Aorta (tissue), 5 donors: Measurements from ENCODE around the gene CHRNE. TPM values are rescaled to one million over a fixed set of nuclear protein-coding genes. Genes with fewer than 3 reads are reported as not detected.

Source experiments
- ATAC-seq: fragments of 200-7000 bp; cut with Tn5 transposase; one replicate; pipeline ENCODE4 v1.9.1; 2022; ENCODE audit warnings: moderate library complexity; ENCODE audit not compliant: low FRiP score
- DNase-seq, 2 donors: peaks; one replicate each; pipeline ENCODE4 v3.0.0-alpha.2; 2020
- H3K27ac ChIP-seq, 2 donors: one replicate each; pipeline ENCODE4 v1.5.1; 2013; ENCODE audit warnings: low read length in 2 of 2, mild to moderate bottlenecking in 2 of 2, moderate library complexity in 2 of 2, control low read depth in 1 of 2, inconsistent platforms in 1 of 2, low read depth in 1 of 2
- H3K27me3 ChIP-seq, 2 donors: one replicate each; pipeline ENCODE4 v1.6.1; 2013; ENCODE audit warnings: control low read depth in 1 of 2, low read length in 1 of 2, mild to moderate bottlenecking in 1 of 2, moderate library complexity in 1 of 2; ENCODE audit not compliant: insufficient read depth in 2 of 2, control insufficient read depth in 1 of 2
- H3K36me3 ChIP-seq, 2 donors: one replicate each; pipeline ENCODE4 v1.6.1; 2013; ENCODE audit warnings: control low read depth in 1 of 2, low read length in 1 of 2, mild to moderate bottlenecking in 1 of 2; ENCODE audit not compliant: insufficient read depth in 2 of 2, control insufficient read depth in 1 of 2
- H3K4me1 ChIP-seq, 2 donors: one replicate each; pipeline ENCODE4 v1.6.1; 2013; ENCODE audit warnings: low read length in 2 of 2, control low read depth in 1 of 2, mild to moderate bottlenecking in 1 of 2, moderate library complexity in 1 of 2; ENCODE audit not compliant: insufficient read depth in 2 of 2, control insufficient read depth in 1 of 2
- H3K4me3 ChIP-seq, 2 donors: one replicate each; pipeline ENCODE4 v1.5.1; 2013; ENCODE audit warnings: low read length in 2 of 2, control low read depth in 1 of 2, mild to moderate bottlenecking in 1 of 2
- H3K9me3 ChIP-seq: one replicate; pipeline ENCODE4 v1.6.1; 2013; ENCODE audit warnings: mild to moderate bottlenecking, low read length; ENCODE audit not compliant: control insufficient read depth
- WGBS, 2 donors: extraction: QIAGEN DNeasy Blood & Tissue Kit; methylation state at CpG; one replicate each; pipeline ENCODE4 v1.1.7; 2013; 5-methylcytosine and 5-hydroxymethylcytosine counted together
- intact Hi-C, 2 donors: fragments of 100-400 bp; cut with DNase I; formaldehyde crosslinking; loops; one replicate each; pipeline versions ENCODE4 v1.14.2 to v1.15.0; 2022
- polyA plus RNA-seq, 2 donors: library from polyadenylated mRNA; stranded (reverse); fragments of 200-250 nt; gene quantifications; one replicate each; pipeline ENCODE4 v1.2.3, GENCODE V29; 2013
- total RNA-seq, 2 donors: library from RNA; stranded (reverse); fragmentation: NEBNext Ultra II Directional; extraction: Animal tissue kit (Norgen Biotek cat#: 25700); gene quantifications; one replicate each; pipeline ENCODE4 v1.2.1, GENCODE V29; 2021
- donor health status: healthy with polysubstance abuse.
- donor health status: Bipolar disorder and iron deficiency.
- donor health status: DM: no; HTN: no; CAD: no.
- donor health status: DM: no; HTN: no; CAD: no.
- donor health status: DM: yes; HTN: yes; CAD: no.

Gene CHRNE
- total and polyA plus RNA-seq, 4 donors = 0.61 to 1.6 (median 0.84) TPM; not detected in 1

DNA sequence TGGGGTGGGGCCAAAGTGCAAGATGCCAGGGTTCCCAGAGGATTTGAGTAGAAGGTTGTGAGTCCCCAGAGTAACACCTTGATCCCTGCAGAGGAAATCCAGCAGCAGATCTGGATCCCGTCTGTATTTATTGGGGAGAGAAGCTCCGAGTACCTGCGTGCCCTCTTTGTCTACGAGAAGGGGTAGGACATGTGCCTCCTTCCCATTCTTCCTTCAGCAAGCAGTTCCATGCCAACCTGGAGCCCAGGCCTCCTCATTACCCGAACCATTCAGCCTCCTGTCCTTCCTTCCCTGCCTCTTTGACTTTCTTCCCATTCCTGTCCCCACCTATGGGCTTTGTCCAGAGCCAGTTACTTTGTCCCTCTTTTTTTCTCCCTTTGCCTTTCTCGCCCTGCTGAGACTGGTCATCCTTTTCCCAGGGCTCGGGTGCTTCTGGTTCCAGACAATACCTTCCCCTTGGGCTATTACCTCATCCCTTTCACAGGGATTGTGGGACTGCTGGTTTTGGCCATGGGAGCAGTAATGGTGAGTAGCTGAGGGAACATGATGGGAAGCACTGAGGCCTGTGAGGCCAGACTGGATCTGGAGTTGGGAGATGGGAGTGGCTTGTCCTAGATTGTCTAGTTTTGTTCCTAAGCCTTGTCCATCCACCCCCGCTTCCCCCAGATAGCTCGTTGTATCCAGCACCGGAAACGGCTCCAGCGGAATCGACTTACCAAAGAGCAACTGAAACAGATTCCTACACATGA lies 40.0 kb upstream of the CHRNE start:
- no peaks in the 10 kb centered on the region for H3K4me1 ChIP-seq
- intact Hi-C loops = no loop called here

DNA sequence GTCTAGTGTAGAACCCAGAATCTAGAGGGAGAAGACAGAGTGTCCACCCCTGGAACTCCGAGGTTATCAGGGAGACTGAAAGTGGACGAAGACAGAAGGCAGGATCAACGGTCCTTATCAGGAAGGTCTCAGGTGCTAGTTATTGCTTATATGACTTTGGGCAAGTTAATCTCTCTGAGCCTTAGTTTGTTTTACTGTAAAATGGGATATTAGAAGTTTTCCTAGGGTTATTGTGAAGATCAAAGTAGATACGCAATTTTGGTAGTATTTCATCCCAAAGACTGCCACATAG lies 38.4 kb upstream of the CHRNE start:
- Histone ChIP-seq H3K27ac (no peak overlapping the region), H3K27me3 (no peaks in the 10 kb centered on the region), H3K36me3 (no peaks in the 10 kb centered on the region), H3K4me1 (no peaks in the 10 kb centered on the region), H3K4me3 (peak overlapping the region; percentile 56 to 65), H3K9me3 (no peaks in the 10 kb centered on the region)
- intact Hi-C loops = no loop called here
- WGBS, 2 donors = 58 to 62% methylated on average over 4 of the region's 4 CpGs
- no peak for DNase-seq
- no peak for ATAC-seq

More for the DNA sequence above, 40.0 kb upstream of the CHRNE start:
- WGBS, 2 donors = 69% methylated on average over 13 of the region's 13 CpGs
- Histone ChIP-seq H3K27me3 (no peaks in the 10 kb centered on the region), H3K4me3 (no peak overlapping the region), H3K27ac (no peak overlapping the region), H3K9me3 (no peaks in the 10 kb centered on the region), H3K36me3 (no peaks in the 10 kb centered on the region)
- ATAC-seq (no peak), DNase-seq (no peak)

DNA sequence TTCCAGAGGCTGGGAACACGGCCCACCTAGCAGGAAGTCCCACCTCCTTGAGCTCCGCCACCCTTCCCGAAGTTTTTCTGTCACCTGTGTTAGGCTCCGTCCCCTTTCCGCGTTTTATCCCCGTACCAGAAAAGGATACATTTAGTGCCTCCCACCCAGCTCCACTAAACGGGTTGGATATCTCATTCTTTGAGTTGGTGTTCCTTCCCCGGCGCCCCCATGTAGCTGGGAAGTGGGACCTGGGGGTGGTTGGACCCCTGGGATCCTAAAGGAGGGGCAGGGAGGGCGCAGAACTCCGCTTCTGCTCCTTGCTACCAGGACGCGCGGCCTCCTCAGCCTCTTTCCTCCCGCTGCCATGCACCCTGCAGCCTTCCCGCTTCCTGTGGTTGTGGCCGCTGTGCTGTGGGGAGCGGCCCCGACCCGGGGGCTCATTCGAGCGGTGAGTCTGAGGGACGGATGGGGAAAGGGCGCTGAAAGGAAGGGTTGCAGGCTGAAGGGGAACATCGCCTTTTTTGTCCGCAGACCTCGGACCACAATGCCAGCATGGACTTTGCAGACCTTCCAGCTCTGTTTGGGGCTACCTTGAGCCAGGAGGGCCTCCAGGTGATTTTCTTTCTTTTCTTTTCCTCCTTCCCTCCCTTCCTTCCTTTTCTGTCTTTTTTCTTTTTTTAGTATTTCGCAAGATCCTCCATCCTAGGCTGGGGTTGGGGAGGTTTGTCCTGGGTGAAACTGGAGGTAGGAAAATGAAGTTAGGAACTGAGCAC lies 37.8 kb upstream of the CHRNE start:
- peak; percentile 82 for ATAC-seq
- Histone ChIP-seq H3K9me3 (no peaks in the 10 kb centered on the region), H3K27me3 (no peaks in the 10 kb centered on the region), H3K4me3 (peak overlapping the region; percentile 56 to 65), H3K36me3 (no peaks in the 10 kb centered on the region), H3K4me1 (no peaks in the 10 kb centered on the region), H3K27ac (peak overlapping the region in 1 of 2 donors; percentile 65)
- 1% methylated on average over 29 of the region's 29 CpGs for WGBS, 2 donors
- DNase-seq = peak in 1 of 2 donors; percentile 87
- intact Hi-C loops = no loop called here

DNA sequence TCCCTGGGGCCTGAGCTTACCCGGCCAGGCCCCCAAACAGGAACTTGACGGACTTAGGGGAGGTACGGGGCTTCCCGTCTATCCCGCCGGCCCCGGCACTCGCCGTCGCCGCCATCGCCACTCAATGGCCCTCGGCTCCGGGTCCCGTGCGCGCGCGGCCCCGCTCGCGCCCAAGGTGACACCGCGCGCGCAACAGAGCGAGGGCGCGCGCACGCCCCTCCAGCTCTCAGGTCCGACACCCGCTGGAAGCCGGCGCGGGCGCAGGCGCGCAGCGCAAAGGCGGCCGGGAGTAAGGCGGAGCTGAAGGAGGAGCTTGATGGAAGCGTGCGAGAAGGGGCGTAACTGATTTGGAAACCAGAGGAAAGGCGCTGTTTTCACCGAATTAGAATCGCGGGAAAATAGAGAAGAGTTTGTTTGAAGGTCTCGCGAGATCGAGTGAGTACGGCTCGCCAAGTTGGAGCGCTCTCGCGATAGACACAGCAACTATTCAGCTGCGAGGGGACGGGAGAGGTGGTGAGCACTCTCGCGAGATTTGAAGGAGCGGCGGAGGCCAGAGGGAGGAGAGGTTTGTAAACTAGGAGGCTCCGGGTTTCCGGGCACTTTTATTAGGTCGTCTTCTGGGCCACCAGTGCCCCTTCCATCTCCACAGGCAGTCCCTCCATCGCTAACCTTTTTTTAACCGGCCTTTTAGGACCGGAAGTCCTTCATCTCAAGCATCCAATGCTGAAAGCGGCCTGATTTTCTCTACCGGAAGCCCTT lies 37.1 kb upstream of the CHRNE start, which contains the start of the genes RNF167 and SLC25A11:
Gene RNF167, plus strand, starts transcription at position 473 of the 759 bp plus-strand sequence. CDS start 642 bp downstream, outside the sequence.
Gene SLC25A11, minus strand, starts transcription at position 251 of the 759 bp plus-strand sequence. Its CDS starts 136 bp downstream, at position 115.
- no peaks in the 10 kb centered on the region for H3K9me3 ChIP-seq
- peak within 1 kb of the TSS; percentile 56 to 86 for H3K4me3 ChIP-seq
- intact Hi-C loops = loop anchor here in 1 of 2 donors (5.0 kb wide), 1 partner anchor 62 kb away; no protein-coding TSS in a partner anchor
- no peaks in the 10 kb centered on the region for H3K27me3 ChIP-seq
- H3K27ac ChIP-seq = peak within 1 kb of the TSS in 1 of 2 donors; percentile 79
- 0 to 1% methylated on average over 67 to 72 of the region's 72 CpGs for WGBS, 2 donors
- no peaks in the 10 kb centered on the region for H3K4me1 ChIP-seq
- H3K36me3 ChIP-seq = no peaks in the 10 kb centered on the region
- peak; percentile 96 to 98 for DNase-seq
- ATAC-seq = peak; percentile 96

DNA sequence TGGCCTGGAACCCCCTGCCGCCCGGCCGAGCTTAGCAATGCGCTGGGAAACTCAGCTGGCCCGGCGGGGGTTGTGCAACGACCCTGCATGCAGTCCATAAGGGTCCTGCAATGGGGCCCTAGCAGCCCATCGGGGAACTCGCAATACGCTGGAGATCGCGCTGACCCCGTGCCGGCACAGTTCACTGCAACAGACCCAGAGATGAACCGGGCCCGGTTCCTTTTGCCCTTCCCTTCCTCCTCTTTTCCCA lies 36.6 kb upstream of the CHRNE start:
- Histone ChIP-seq H3K4me1 (no peaks in the 10 kb centered on the region), H3K27me3 (no peaks in the 10 kb centered on the region), H3K9me3 (no peaks in the 10 kb centered on the region), H3K27ac (peak overlapping the region in 1 of 2 donors; percentile 56), H3K36me3 (no peaks in the 10 kb centered on the region), H3K4me3 (peak overlapping the region; percentile 32 to 86)
- ATAC-seq (no peak), DNase-seq (peak; percentile 65 to 82)
- intact Hi-C loops = loop anchor here in 1 of 2 donors (5.0 kb wide), 1 partner anchor 63 kb away; no protein-coding TSS in a partner anchor
- 0 to 1% methylated on average over 16 of the region's 16 CpGs for WGBS, 2 donors

DNA sequence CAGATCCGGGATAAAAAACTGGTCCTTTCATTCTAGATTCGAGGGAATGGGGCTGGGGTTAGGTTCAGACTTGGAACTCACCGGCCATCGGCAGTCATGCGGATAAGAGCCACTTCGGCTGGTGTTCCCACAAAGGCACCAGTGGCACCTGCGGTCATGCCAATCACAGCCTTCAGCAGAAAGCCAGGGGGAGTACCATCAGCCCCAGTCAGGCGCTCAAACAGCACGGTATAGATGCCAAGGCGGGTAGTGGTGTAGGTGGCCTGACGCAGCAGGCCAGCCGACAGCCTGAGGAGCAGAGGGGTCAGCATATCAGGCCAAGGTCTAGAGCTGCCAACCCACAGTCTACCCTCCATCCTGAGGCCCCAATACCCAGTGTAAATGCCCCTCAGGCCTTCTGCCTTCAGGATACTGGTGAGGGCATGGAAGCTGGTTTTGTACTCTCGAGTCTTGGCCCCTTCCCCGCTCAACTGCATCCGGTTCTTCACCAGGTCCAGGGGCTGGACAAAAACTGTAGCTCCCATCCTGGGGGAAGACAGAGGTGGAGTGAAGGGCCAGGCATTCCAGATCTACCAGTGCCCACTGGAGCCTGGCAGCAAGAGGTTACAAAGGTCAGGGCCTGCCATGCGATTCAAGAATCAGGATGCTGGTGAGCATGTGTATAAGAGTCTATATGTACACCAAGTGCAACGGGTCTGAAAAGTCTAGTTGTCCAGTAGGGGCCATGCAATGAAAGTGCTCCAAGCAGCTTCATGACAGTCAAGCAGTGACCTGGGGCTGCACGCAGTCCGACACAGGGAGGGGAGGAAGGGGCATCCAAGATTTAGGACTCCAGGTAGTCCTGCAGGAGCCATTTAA lies 36.0 kb upstream of the CHRNE start:
- no peaks in the 10 kb centered on the region for H3K27me3 ChIP-seq
- no peak for ATAC-seq

DNA sequence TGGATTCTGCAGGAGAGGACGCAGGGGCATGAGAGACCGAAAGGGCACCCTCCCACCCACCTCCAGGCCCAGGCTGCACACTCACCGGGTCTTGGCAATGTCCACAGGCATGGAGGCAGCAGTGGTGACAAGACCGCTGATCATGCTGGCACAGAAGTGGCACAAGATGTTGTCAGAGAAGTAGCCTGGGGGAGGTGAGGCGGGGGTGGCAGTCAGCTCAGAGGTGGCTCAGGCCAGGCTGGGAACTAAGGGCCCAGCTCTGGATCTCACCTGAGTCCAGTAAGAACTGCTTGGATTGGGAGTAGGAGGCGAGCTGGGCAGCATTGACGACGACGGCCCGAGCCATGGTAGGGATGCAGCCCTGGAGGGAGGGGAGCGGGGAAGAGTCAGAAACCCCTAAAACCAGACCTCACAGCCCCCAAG lies 35.2 kb upstream of the CHRNE start:
- no peak overlapping the region for H3K4me3 ChIP-seq
- ATAC-seq (no peak), DNase-seq (peak in 1 of 2 donors; percentile 45)
- H3K36me3 ChIP-seq = no peaks in the 10 kb centered on the region
- no peak overlapping the region for H3K27ac ChIP-seq
- no peaks in the 10 kb centered on the region for H3K27me3 ChIP-seq
- intact Hi-C loops = loop anchor here in 1 of 2 donors (5.0 kb wide), 1 partner anchor 64 kb away; no protein-coding TSS in a partner anchor
- no peaks in the 10 kb centered on the region for H3K9me3 ChIP-seq
- H3K4me1 ChIP-seq = no peaks in the 10 kb centered on the region
- WGBS, 2 donors = 84 to 90% methylated on average over 10 to 11 of the region's 11 CpGs

More for the DNA sequence above, 36.0 kb upstream of the CHRNE start:
- H3K4me3 ChIP-seq = peak overlapping the region; percentile 32 to 86
- H3K36me3 ChIP-seq = no peaks in the 10 kb centered on the region
- 55 to 57% methylated on average over 18 to 19 of the region's 19 CpGs for WGBS, 2 donors
- no peaks in the 10 kb centered on the region for H3K9me3 ChIP-seq
- intact Hi-C loops = loop anchor here in 1 of 2 donors (5.0 kb wide), 1 partner anchor 63 kb away; no protein-coding TSS in a partner anchor
- peak in 1 of 2 donors; percentile 45 for DNase-seq
- H3K4me1 ChIP-seq = no peaks in the 10 kb centered on the region
- H3K27ac ChIP-seq = peak overlapping the region in 1 of 2 donors; percentile 56
